Liver (tissue), 3 donors: Measurements from ENCODE around the gene SLMAP.

Source experiments
- JUND ChIP-seq, 2 donors: IDR thresholded peaks; 2 replicates each; pipeline ENCODE4 v1.6.1; 2016; ENCODE audit warnings: antibody characterized with exemption in 2 of 2
- RAD21 ChIP-seq, 2 donors: IDR thresholded peaks; 2 replicates each; pipeline ENCODE4 v1.6.1; 2016; ENCODE audit warnings: antibody characterized with exemption in 2 of 2, mild to moderate bottlenecking in 2 of 2
- TF ChIP-seq, protein P1 (sequence below): fragments of 150-350 bp; IDR thresholded peaks from 2 replicates; pipeline ENCODE4 v1.5.1; 2017; ENCODE audit warnings: improper control_type of control experiment, low read depth, low read length; ENCODE audit not compliant: missing input control
- TF ChIP-seq, protein P2 (sequence below): IDR thresholded peaks from 2 replicates; pipeline ENCODE4 v1.6.1; 2016; ENCODE audit warnings: antibody characterized with exemption, mild to moderate bottlenecking
- TF ChIP-seq, protein P3 (sequence below): IDR thresholded peaks from 2 replicates; pipeline ENCODE4 v1.6.1; 2016; ENCODE audit warnings: antibody characterized with exemption
- TF ChIP-seq, protein P4 (sequence below): IDR thresholded peaks from 2 replicates; pipeline ENCODE4 v1.6.1; 2016; ENCODE audit warnings: antibody characterized with exemption
- TF ChIP-seq, protein P5 (sequence below): IDR thresholded peaks from 2 replicates; pipeline ENCODE4 v1.6.1; 2016; ENCODE audit warnings: antibody characterized with exemption
- donor health status: healthy.
- donor health status: healthy.

DNA sequence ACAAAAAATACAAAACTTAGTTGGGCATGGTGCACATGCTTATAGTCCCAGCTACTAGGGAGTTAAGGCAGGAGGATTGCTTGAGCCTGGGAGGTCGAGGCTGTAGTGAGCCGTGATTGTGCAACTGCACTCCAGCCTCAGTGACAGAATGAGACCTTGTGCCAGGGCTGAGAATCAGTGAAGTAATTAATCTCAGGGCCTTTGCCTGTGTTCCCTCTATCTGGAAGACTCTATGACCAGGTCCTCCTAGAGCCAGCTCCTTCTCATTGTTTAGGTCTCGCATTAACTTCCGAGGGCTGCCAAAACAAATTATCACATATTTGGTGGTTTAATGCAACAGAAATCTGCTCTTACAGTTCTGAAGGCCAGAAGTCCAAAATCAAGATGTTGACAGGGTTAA, 210.7 kb downstream of the SLMAP start:
- TF ChIP-seq, protein P1, sequence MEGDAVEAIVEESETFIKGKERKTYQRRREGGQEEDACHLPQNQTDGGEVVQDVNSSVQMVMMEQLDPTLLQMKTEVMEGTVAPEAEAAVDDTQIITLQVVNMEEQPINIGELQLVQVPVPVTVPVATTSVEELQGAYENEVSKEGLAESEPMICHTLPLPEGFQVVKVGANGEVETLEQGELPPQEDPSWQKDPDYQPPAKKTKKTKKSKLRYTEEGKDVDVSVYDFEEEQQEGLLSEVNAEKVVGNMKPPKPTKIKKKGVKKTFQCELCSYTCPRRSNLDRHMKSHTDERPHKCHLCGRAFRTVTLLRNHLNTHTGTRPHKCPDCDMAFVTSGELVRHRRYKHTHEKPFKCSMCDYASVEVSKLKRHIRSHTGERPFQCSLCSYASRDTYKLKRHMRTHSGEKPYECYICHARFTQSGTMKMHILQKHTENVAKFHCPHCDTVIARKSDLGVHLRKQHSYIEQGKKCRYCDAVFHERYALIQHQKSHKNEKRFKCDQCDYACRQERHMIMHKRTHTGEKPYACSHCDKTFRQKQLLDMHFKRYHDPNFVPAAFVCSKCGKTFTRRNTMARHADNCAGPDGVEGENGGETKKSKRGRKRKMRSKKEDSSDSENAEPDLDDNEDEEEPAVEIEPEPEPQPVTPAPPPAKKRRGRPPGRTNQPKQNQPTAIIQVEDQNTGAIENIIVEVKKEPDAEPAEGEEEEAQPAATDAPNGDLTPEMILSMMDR = no peak
- TF ChIP-seq, protein P2, sequence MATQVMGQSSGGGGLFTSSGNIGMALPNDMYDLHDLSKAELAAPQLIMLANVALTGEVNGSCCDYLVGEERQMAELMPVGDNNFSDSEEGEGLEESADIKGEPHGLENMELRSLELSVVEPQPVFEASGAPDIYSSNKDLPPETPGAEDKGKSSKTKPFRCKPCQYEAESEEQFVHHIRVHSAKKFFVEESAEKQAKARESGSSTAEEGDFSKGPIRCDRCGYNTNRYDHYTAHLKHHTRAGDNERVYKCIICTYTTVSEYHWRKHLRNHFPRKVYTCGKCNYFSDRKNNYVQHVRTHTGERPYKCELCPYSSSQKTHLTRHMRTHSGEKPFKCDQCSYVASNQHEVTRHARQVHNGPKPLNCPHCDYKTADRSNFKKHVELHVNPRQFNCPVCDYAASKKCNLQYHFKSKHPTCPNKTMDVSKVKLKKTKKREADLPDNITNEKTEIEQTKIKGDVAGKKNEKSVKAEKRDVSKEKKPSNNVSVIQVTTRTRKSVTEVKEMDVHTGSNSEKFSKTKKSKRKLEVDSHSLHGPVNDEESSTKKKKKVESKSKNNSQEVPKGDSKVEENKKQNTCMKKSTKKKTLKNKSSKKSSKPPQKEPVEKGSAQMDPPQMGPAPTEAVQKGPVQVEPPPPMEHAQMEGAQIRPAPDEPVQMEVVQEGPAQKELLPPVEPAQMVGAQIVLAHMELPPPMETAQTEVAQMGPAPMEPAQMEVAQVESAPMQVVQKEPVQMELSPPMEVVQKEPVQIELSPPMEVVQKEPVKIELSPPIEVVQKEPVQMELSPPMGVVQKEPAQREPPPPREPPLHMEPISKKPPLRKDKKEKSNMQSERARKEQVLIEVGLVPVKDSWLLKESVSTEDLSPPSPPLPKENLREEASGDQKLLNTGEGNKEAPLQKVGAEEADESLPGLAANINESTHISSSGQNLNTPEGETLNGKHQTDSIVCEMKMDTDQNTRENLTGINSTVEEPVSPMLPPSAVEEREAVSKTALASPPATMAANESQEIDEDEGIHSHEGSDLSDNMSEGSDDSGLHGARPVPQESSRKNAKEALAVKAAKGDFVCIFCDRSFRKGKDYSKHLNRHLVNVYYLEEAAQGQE = no peak
- TF ChIP-seq RAD21 (IDR thresholded peaks at IDR 0.05) (no peak), JUND (IDR thresholded peaks at IDR 0.05) (no peak)
- TF ChIP-seq, protein P3, sequence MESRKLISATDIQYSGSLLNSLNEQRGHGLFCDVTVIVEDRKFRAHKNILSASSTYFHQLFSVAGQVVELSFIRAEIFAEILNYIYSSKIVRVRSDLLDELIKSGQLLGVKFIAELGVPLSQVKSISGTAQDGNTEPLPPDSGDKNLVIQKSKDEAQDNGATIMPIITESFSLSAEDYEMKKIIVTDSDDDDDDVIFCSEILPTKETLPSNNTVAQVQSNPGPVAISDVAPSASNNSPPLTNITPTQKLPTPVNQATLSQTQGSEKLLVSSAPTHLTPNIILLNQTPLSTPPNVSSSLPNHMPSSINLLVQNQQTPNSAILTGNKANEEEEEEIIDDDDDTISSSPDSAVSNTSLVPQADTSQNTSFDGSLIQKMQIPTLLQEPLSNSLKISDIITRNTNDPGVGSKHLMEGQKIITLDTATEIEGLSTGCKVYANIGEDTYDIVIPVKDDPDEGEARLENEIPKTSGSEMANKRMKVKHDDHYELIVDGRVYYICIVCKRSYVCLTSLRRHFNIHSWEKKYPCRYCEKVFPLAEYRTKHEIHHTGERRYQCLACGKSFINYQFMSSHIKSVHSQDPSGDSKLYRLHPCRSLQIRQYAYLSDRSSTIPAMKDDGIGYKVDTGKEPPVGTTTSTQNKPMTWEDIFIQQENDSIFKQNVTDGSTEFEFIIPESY = no peak
- TF ChIP-seq, protein P4, sequence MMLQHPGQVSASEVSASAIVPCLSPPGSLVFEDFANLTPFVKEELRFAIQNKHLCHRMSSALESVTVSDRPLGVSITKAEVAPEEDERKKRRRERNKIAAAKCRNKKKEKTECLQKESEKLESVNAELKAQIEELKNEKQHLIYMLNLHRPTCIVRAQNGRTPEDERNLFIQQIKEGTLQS = no peak
- TF ChIP-seq, protein P5, sequence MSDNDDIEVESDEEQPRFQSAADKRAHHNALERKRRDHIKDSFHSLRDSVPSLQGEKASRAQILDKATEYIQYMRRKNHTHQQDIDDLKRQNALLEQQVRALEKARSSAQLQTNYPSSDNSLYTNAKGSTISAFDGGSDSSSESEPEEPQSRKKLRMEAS = no peak
